ENCODE measurements around the gene DPP9.

DPP9 gene

GRCh38 chr19:4719499-4719866 is 4.2 kb downstream of the DPP9 start:
- no peak for TF ChIP-seq CTCF (IDR thresholded peaks at IDR 0.05)

DNA sequence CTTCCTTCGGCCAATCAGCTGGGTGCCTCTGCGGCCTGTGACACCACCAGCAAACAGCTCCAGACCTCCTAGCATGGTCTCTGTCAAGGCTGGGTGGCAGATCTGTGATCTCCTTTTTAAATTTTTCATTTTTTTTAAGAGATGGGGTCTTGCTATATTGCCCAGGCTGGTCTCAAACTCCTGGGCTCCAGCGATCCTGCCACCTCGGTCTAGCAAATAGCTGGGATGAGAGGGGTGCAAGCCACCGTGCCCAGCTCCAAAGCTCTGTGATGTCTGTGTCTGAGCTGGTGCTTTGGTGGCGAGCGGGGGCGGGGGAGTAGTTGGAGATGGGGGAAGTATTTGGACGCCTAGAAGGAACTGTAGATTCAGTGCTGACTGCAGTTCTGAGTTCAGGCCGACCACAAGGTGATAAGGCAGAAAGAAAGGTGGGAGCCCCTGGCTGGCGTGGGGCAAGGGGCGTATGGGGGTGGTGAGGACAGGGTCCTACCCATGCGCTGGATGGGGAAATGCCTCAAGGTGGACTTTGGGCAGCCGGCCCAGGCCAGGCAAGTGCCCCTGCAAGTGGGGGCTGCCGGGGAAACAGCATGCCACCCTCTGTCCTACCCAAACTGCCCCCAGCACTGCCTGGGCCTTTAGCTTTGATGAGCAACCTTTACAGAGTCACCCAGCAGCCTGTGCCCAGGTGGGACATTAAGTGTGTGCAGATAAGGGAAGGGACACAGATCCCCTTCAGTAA is 5.5 kb downstream of the DPP9 start:
- TF ChIP-seq CTCF (IDR thresholded peaks at IDR 0.05), result no peak

DNA sequence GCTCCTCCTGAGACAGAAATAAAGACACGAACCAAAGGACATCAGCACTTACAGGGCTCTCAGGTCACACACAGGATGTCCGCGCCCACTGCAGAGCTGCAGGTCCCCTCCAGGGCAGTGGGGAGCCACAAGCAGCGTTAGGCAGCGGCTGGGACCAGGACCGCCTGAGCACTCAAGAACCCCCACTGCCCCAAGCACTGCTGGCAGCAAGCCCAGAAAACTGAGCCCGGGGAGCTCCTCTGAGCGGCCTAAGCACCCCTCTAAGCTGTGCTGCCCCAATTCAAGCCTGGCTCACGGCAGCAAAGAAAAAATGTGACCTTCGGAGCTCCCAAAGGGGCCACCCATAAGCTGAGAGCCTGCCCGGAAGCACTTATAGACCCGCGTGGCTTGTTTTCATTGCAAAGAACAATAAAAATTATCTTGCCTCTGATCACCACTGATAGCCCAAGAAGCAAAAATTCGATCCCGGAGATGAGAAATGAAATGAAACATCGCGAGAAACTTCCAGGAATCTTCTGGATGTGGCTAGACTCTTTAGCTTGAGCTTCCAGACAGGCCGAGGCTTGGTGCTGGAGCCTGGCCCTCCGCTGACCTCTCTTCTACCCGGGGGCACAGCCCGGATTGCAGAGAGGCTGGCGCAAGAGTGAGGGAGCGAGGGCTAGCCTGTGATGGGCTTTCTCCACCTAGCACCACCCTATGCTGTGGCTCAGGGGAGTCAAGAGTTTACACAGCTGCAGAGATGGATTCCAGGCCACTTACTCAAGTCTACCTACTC is 6.3 kb downstream of the DPP9 start:
- no peak for TF ChIP-seq CTCF (IDR thresholded peaks at IDR 0.05)

- TF ChIP-seq CTCF (IDR thresholded peaks at IDR 0.05), result no peak
These were observed 8.0 kb downstream of the DPP9 start for GRCh38 chr19:4715529-4716221.

- no peak for TF ChIP-seq CTCF (IDR thresholded peaks at IDR 0.05)
These were observed 9.6 kb downstream of the DPP9 start for GRCh38 chr19:4714016-4714415.

GRCh38 chr19:4713384-4713951 is 10.2 kb downstream of the DPP9 start:
- TF ChIP-seq CTCF (IDR thresholded peaks at IDR 0.05), result no peak

- no peak for TF ChIP-seq CTCF (IDR thresholded peaks at IDR 0.05)
These were observed 10.9 kb downstream of the DPP9 start for GRCh38 chr19:4712771-4713170.

Measured in LNCAP (cell line).